SK-MEL-5 (cell line): ENCODE results near the gene COLQ. TPM values are rescaled to one million over a fixed set of nuclear protein-coding genes. Genes with fewer than 3 reads are reported as not detected.
"Not testable (repeated sequence)": the region's sequence is repeated elsewhere in the genome, so short reads cannot be mapped to it uniquely, and the experiment has no call there.

Experiments
- DNase-seq: peaks from one replicate; pipeline ENCODE4 v3.0.0-alpha.2; 2016; ENCODE audit warnings: low read depth, low spot score
- in situ Hi-C: cut with HindIII; loops from 2 replicates; pipeline ENCODE4 v1.10.0; 2016; ENCODE audit warnings: low sequenced_read_pairs, high pct_unique_total_duplicates, low pct_unique_long_range_greater_than_20kb
- total RNA-seq: library from RNA; depleted of rRNA; stranded (reverse); fragments of >200 nt; shearing (Covaris generic); gene quantifications from 2 replicates; pipeline ENCODE4 v1.2.3, GENCODE V29; 2014

The COLQ gene
- total RNA-seq, 1 experiment from 2014 or later = 0.08 TPM

DNA sequence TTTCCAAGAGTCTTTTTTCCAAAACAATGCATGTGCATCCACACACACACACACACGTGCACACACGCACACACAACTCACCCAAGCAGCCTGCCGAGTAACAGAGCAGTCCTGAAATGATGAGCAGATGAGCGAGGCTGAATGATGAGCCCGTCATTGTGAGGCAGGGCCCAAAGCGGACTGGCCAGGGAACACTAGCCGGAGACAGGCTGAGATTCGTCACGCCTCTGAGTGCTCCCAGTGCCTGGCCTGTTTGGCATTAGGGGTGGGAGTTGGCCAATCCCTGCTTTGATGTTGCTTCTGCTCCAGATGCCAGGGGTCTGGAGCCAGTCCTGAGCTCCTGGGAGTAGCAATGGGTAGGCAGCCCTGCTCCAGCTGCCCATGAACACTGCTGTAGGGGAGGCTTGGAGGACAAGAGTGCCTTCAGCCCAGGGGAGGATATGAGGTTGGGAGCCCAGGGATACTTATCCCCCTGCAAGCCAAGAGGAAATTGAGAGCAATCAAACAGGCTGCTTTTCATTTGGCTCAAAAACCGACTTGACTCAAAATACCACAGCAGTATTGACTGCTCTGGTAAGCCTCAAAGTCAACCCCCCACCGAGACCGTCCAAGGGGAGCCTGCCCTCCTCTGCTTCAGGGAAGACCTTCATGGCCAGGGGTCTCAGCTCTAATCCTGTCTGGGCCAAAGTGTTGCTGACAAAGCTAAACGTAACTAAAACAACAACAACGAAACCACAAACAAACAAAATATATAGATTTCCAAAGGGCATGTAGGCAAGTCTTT, 22.9 kb downstream of the COLQ start:
- in situ Hi-C loops = no loop called here
- DNase-seq = no peak

DNA sequence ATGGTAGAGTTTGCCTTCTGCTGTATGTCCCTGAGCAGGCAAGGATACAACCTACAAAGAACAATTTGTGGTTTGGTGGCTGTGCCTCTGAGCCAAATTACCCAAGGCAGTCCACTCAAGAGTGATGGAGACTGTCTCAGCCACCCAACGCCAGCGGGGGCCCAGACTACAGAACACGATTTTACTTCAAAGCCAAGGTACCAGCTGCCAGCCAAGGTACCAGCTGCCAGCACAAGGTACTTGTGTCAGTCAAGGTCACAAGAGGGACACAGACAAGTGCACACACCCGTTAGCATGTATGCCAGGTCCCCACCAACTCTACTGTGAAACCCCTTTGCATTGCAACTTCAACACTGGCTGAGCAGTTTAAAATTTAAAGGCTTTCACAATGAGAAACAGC, 23.5 kb downstream of the COLQ start:
- in situ Hi-C loops = no loop called here

DNA sequence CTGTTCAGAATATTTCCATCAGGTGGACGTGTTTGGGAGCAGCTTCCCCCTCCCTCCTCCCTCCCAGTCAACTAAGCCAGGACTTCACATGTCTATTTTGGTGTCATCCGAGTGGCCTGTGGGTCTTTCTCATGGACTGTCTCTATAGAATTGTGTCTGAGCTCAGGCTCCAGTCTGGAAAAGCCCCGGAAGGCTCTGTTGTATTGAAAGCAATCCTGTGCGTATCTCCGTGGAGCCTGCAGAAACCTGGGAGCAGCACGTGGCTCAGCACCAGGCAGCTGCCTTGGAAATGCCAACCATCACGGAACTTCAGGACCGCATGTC, 25.2 kb downstream of the COLQ start:
- in situ Hi-C loops = no loop called here
- DNase-seq = no peak

More for the DNA sequence above, 23.5 kb downstream of the COLQ start:
- DNase-seq = no peak

DNA sequence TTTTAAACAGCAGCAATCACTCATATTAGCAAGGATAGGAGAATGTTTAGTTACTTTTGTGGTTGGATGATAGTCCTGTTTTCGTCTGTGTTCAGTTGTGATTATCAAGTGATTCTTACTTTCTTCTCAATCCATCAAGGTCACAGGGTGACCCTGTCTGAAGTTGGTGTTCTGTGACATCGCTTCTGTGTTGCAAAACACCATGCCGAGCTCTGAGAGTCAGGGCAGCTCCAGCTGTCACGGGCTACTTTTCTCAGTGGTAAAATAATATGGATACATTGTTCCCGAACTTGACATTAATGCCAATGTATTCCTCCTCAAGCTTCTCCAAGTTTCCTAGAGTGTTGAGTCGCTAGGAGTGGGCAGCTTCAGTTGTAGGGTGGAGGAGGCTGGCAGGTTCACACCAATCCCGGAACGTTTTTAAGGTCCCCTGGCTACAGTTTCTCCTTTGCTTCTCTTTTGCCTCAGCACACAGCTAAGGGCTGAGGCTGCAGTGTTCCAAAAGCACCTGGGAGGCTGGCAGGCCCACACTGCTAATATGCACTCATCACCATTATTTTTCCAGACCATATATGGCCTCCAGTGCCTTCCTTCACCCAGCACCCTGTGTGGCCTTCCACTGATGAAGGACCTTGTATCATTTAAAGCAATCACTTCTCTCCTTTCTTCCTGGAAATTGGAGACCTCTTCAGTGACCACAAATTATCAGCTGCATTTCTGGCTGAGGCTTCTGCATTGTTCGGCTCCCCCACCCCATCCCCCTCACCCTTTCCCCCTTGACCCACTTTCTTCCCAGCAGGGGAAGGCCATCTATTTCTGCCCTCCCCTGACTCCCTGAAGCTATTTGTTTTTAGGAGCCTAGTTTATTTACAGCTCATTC, 25.8 kb downstream of the COLQ start:
- in situ Hi-C loops = no loop called here
- no peak for DNase-seq

DNA sequence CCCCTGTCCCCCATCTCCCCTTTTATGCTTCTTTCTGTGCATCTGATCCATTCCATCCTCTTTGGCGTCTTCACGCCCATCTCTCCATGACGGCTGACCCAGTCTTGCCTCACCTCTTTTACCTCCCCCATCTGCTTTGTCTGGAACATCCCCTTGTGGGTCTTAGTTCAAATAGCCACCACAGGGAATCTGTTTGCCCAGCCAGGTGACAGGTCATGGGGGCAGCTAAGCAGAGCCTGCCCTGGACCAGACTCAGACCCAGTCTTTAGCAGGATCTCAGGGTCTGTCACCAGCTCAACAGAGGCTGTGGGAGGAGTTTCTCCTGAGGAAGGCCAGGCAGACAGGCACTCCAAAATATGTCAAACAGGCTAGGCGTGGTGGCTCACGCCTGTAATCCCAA, 28.1 kb downstream of the COLQ start:
- in situ Hi-C loops = no loop called here
- DNase-seq = no peak

DNA sequence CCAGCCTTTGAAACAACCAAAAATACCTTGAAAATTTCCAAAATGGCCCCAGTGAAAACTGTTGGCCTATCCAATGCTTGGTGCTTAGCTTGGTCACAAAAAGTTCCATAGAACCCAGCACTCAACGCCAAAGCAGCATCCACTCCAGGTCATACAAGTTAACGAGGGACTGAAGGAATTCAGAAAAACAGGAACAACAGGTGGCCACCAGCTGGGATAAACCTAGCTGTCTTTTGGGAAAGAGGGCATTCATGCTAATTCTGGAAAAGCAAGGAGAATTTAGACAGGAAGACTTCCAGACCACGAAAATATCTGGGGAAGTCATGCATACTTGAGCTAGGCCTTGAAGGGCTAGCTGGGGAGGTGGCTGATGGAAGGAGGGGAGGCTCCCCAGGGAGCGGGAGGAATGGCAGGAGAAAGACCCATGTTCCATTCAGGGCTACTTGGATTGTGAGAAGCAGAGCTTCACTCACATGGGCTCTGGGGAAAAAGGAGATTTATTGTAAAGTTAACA, 28.6 kb downstream of the COLQ start:
- in situ Hi-C loops = no loop called here
- DNase-seq = no peak

DNA sequence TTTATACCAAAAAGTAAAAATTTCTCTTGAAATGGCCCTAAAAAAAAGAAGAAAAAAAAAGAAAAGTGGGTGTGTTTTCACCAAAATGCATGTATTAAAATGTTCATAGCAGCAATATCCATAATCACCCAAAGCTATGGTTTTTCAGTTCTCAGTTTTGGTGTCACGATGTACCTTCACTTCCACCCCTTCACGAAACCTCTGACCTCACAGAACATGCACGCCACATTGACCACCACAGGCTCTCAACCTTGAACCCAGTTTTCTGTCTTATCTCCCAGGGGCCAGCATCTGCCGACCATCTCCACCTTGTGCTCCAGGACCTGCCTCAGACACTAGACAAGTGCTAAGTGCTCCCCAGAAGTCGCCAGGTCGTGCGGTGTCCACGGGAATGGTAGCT, 30.4 kb downstream of the COLQ start:
- in situ Hi-C loops = no loop called here
- no peak for DNase-seq

DNA sequence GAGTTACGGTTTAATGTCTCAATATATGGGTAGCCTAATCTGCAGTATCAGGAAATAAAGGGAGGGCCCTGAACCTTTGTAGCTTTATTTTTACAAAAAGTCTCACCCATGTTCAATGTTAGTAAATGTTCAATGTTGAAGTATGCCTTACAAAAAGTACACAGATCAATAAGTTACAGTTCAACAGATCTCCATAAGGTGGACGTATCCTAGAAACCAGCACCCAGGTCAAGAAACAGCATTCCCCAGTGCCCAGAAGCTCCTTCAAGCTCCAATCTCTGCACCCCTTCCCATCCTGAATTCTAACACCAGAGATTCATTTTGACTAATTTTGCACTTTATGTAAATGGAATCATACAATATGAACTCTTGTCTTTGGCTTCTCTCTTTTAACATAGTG, 31.3 kb downstream of the COLQ start:
- in situ Hi-C loops = no loop called here

DNA sequence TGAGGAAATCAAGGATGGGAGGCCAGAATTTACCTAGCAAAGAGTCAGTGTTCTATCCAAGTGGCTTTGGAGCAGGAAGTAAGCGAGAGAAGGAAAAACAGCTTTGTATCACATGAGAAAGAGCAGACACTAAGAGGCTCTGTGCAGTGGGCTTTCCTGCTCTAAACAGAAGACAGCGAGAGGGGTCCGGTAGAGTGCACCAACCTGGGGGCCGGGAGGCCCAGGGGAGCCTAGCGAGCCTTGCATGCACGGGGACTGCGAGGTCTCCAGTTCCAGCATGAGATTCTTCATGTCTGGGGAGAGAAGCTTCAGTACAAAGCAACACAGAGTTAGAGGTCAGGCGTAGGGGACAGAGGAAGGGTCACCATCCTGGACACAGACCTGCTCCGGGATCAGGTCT, 33.5 kb downstream of the COLQ start:
- in situ Hi-C loops = no loop called here
- DNase-seq = no peak

More for the DNA sequence above, 31.3 kb downstream of the COLQ start:
- no peak for DNase-seq

DNA sequence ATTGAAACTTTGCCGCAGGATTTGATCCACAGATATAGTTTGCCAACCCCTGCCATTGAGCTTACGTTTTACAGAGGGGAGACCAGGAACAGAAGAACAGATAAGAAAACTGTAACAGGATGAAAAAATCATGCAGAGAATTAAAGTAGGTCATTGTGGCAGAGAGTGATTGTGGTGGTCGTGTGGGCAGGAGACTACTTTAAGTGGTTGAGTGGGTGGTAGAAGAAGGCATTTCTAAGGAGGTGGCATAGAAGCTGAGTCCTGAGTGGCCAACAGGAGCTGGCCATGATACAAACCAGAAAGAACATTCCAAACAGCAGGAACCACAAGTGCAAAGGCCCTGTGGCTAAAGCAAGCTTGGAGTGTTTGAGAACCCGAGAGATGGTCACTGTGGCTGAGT, 34.5 kb downstream of the COLQ start:
- in situ Hi-C loops = no loop called here
- no peak for DNase-seq

DNA sequence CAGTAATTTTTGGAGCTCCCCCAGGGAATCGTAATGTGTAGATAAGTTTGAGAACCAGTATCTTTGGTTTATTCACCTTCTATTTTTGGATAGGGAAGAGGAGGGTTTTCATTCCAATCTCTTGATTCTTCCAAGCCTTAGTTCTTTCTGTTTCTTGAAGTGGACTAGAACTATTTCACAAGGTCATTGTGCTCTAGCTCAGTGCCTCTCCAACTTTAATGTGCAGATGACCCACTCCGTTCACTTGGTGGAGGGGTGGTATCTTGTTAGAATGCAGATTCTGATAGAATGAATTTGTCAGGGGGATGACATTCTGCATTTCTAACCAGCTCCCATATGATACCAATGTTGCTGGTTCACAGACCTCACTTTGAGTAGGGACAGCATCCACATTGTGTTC, 35.5 kb downstream of the COLQ start:
- in situ Hi-C loops = no loop called here
- DNase-seq = no peak

DNA sequence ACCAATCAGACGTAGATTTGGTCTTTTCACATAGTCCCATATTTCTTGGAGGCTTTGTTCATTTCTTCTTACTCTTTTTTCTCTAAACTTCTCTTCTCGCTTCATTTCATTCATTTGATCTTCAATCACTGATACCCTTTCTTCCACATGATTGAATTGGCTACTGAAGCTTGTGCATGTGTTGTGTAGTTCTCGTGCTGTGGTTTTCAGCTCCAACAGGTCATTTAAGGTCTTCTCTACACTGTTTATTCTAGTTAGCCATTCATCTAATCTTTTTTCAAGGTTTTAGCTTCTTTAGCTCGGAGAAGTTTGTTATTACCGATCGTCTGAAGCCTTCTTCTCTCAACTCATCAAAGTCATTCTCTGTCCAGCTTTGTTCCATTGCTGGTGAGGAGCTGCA, 37.0 kb downstream of the COLQ start:
- in situ Hi-C loops, DNase-seq: not testable (repeated sequence)

DNA sequence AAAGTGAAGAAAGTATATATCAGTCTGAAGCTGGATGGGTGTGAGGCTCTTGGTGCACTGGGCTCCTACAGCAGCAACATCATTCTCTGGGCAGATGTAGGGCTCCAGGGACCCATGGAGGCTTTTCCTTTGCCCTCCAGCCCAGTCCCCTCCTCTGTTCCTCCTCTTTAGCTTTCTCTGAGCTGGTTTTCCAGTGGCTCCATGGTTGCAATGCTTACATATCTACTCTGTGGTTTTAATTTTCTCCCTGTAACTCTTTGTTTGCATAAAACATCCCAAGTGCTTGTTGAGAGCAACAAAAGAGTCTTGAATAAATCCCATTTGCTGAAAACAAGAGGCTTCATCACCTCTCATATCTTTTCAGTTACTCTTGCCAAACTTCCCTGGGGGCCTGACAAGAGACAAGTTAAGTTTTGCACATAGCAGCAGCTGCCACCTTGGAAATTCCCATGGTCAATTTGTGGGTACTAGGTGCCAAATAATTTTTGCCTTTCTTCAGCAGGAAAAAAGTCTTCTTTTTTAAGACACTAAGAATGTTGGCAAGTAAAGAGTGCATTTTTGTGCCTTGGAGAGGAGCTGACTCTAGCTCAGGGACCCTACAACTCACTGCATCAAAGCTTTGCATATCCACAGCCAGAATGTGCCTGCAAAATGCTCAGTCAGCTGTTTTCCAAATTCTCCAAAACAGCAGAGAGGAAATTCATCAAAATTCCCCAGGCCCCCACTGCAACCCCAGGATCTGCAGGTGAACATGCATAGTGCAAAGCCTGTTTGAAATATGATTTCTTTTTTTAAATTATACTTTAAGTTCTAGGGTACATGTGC, 41.9 kb downstream of the COLQ start:
- no peak for DNase-seq
- in situ Hi-C loops = no loop called here

DNA sequence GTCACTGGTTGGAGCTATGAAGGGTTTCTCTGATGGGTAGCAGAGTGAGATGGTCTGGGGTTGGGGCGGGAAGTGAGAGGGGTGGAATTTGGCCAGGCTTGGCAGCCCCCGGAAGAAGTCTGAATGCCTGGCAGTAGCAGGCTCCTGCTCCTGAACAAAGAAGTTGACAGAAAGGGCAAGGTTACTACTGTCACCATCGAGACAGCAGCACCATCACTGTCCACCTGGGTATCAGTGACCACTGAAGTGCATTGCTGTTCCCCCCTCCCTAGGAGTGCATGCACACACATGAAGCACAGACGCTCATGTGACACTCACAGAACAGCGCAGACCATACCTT, 42.9 kb downstream of the COLQ start:
- no peak for DNase-seq
- in situ Hi-C loops = no loop called here

DNA sequence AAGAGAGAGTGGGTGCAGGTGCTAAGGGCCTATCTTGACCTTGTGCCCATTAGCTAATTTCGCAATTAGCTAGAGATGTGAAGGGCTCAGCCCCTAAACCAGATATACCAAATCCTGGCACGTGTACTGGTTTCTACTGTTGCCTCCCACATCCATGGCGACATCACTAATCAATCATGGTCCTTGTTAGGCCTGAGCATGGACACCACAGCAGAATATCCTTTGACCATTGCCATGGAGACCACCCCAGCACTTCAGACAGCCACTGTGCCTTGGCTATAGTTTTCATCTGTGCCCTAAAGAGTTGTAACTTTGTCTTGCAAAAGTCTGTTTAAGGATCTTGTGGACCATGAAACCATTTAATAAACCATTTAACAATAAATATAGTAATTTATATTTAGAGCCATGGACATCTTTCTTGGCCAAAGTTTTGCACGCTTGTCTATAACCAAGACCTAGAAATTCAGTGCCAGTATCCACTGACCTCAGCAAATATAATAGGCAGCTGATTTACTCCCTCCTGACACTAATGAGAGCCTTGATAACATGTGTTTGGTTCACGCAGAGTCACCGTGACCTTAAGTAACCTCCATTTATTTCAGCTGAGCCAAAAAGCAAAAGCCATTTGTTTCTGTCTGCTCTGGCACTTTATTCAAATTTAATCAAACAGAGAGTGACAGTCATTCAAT, 43.4 kb downstream of the COLQ start:
- in situ Hi-C loops = no loop called here
- DNase-seq = no peak

DNA sequence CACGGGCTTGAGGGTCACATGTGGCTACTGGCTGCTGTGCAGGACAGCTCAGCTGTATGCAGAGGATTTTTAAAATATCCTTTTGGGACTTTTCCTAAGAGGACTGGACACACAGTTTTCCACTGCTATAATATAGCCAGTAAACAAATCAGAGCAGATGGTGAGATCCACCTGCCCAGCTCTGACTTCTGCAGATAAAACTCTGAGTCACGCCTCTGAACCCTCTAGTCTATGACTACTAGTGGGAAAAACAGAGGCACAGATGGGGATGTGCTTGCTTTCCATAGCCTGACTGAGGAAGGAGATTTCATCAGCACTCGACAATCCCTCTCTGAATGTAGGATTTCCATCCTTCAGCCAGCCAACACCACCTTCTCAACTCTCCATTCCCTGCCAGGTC, 45.1 kb downstream of the COLQ start:
- no peak for DNase-seq
- in situ Hi-C loops = no loop called here

DNA sequence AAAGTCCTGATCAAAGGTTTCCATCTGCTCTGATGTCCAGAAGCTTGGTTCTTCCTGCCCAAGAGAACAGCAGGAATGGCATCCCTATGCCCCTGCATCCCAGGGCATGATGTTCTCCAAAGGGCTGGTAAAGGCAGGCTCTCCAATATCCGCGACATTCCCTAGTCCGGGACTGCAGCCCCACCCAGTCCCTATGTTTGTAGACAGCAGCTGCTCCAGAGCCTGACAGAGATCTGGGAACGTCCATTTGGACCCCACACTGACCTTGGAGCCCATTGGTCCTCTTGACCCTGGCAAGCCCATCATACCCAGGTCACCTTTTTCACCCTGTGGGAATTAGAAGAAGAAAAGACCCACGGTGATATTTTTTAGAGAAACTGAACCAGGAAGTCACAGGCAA, 46.3 kb downstream of the COLQ start:
- in situ Hi-C loops = no loop called here
- no peak for DNase-seq

DNA sequence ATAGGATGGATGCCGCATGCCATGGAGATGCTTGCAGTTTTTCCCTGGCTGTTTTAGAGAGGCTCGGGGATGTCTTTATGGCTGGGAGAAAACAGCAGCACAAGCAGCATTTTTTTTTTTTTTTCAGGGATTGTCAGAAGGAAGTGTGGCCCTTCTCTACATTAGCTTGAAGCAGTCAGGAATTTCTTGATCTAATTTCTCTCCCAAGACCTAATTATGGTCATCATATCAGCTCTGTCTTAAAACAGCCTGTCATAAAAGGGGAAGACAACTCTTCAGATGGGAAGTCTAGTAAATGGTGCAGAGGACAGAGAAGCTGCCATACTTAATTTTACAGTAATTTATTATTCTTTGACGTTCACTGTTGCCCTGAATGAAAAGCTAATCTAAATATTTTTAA, 49.6 kb downstream of the COLQ start:
- in situ Hi-C loops = no loop called here
- DNase-seq = no peak
